Astrocyte of the spinal cord (primary cell): Measurements from ENCODE around the gene GALNTL6.

ENCODE experiments used
- DNase-seq: peaks from one replicate; pipeline ENCODE4 v3.0.0; 2011; ENCODE audit warnings: low read depth, low spot score
- H3K4me3 ChIP-seq: 2 replicates; pipeline ENCODE4 v1.5.1; 2011; ENCODE audit warnings: low read depth, mild to moderate bottlenecking, low read length, moderate library complexity
- CTCF ChIP-seq: IDR thresholded peaks from 2 replicates; pipeline ENCODE4 v1.5.1; 2012; ENCODE audit warnings: low read depth, mild to moderate bottlenecking, low read length, inconsistent platforms
- in situ Hi-C: cut with HindIII; loops from 2 replicates; pipeline ENCODE4 v1.10.0; 2017; ENCODE audit warnings: low sequenced_read_pairs

GALNTL6 gene

GRCh38 chr4:172232966-172233365 is 419.8 kb downstream of the GALNTL6 start:
- no peak for DNase-seq
- in situ Hi-C loops: no loop called here
- no peak for TF ChIP-seq CTCF
- no peak overlapping the region for H3K4me3 ChIP-seq

GRCh38 chr4:172243551-172243950 is 430.3 kb downstream of the GALNTL6 start:
- in situ Hi-C loops: no loop called here
- TF ChIP-seq CTCF: no peak
- H3K4me3 ChIP-seq: no peak overlapping the region
- DNase-seq: no peak

- no peak for TF ChIP-seq CTCF
- no peak overlapping the region for H3K4me3 ChIP-seq
- DNase-seq: no peak
- in situ Hi-C loops: no loop called here
These were observed 432.3 kb downstream of the GALNTL6 start for GRCh38 chr4:172245516-172245915.

- no peak overlapping the region for H3K4me3 ChIP-seq
- DNase-seq: no peak
- in situ Hi-C loops: no loop called here
- no peak for TF ChIP-seq CTCF
These were observed 440.2 kb downstream of the GALNTL6 start for GRCh38 chr4:172253409-172253808.

- in situ Hi-C loops: no loop called here
- DNase-seq: no peak
- TF ChIP-seq CTCF: no peak
- H3K4me3 ChIP-seq: no peak overlapping the region
These were observed 443.6 kb downstream of the GALNTL6 start for GRCh38 chr4:172256820-172257219.

- TF ChIP-seq CTCF: no peak
- in situ Hi-C loops: no loop called here
- DNase-seq: no peak
- no peak overlapping the region for H3K4me3 ChIP-seq
These were observed 457.2 kb downstream of the GALNTL6 start for GRCh38 chr4:172270397-172270796.

GRCh38 chr4:172287117-172287516 is 473.9 kb downstream of the GALNTL6 start:
- H3K4me3 ChIP-seq: no peak overlapping the region
- no peak for DNase-seq
- no peak for TF ChIP-seq CTCF
- in situ Hi-C loops: no loop called here
